Muscle of arm (tissue), 12 donors: Measurements from ENCODE around the gene PRKN. TPM values are rescaled to one million over a fixed set of nuclear protein-coding genes. Genes with fewer than 3 reads are reported as not detected.
"Not testable (repeated sequence)": the region's sequence is repeated elsewhere in the genome, so short reads cannot be mapped to it uniquely, and the experiment has no call there.

Experiments used
- DNase-seq: peaks from one replicate; pipeline ENCODE4 v3.0.0-alpha.2; 2013
- polyA plus RNA-seq, 12 donors: library from polyadenylated mRNA; unstranded; fragments of 120-200 nt; gene quantifications; one replicate each; pipeline ENCODE4 v1.2.1, GENCODE V29; 2013; ENCODE audit not compliant: insufficient read length in 12 of 12

The PRKN gene
- polyA plus RNA-seq, 12 donors = 2.6 to 5.4 (median 3.9) TPM; not detected in 2

DNA sequence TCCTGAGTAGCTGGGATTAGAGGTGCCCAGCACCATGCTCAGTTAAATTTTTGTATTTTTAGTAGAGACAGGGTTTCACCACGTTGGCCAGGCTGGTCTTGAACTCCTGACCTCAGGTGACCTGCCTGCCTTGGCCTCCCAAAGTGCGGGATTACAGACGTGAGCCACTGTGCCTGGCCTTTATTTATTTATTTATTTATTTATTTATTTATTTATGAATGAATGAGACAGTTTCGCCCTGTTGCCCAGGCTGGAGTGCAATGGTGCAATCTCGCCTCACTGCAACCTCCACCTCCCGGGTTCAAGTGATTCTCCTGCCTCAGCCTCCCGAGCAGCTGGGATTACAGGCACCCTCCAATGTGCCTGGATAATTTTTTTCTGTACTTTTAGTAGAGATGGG, 48.7 kb downstream of the PRKN start:
- not testable (repeated sequence) for DNase-seq

DNA sequence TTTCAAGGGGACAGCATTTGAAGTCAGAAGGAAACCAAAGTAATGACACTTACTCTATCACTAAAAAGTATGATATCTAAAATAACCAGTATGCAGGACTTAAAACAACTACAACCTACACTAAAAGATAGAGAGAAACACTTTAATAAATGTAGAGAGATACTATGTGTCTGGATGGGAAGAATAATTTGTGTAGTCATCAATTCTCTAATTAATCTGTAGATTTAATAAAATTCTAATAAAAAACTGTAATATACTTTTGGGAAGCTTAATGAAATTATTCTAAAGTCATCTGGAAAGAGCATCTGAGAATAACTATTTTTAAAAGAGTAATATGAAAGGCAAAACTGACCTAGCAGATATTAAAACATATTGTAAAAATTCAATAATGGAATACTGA, 52.1 kb downstream of the PRKN start:
- DNase-seq = no peak

DNA sequence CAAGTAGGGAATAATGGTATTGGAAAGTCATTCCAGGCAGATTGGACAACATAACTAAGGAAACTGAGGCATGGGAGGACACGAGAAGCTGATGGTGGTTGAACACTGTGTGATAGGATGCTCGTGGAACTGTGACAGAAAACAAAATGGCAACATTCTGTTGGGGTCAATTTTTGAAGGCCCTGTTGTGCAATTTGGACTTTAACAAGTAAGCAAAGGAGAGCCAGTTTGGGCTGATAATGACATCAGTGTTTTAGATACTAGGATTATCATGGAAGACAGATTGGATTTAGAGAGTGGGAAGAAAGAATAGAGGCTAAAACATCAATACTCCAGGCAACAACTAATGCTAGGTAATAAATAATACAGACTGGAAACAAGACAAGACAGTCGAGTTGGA, 53.1 kb downstream of the PRKN start:
- no peak for DNase-seq

DNA sequence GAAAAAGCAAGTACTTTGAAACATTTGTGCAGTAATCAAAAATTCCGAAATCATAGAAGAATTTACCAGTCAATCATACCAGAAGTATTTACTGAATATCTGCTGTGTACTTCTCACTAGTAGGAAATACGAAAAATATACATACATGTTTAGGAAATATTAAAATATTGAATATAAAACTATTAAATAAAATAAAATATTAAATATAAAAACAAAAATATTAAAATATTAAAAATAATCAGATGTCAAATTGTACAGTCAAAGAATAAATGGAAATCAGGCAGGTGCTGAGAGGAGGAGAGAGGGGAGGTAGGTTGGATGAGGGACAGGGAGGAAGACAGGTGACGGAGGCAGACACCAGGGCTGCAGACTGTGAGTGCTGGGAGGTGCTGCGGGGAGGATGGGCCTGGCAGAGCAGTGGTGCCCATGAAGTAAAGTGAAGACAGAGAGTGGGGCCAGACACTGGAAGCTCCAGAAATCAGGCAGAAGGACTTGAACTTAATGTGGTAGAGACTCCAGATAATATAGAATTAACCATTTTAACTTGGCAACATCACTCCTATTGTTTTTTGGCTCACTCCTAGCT, 55.9 kb downstream of the PRKN start:
- DNase-seq = no peak

DNA sequence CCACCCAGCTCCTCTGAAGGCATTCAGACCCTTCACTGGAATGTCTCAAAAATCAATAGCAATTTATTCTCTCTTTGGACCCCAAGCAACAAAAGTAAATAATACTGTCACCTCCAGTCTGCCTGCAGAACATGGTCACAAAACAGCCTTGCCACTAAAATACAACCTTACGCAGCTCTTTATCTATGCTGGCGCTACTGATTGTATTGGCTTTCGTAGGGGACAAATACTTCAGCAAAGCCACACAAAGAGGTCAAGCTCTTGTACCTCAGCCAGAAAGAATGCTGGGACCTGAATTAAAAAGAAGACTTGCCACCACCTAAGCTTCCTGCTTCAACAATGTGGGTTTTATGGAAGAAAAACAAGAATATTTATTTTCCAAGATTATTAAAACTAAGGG, 57.2 kb downstream of the PRKN start:
- no peak for DNase-seq

DNA sequence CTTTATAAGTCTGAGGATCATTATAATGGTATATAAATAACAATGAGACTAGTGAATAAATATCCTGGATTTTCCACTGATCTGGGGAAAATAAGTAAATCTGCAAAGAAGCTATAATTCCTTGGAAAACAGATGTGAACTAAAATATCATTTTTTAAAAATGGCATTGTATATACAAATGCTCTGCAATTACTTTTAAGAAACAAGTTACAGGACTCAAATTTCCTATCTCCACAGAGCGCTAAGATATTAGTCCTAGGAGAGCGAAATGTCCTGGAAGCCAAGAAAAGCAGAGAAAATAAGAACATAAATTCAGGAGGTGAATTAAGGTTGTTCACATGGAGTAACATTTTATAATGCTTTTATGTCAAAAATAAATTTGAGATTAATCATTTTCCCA, 61.3 kb downstream of the PRKN start:
- peak; percentile 30 for DNase-seq

DNA sequence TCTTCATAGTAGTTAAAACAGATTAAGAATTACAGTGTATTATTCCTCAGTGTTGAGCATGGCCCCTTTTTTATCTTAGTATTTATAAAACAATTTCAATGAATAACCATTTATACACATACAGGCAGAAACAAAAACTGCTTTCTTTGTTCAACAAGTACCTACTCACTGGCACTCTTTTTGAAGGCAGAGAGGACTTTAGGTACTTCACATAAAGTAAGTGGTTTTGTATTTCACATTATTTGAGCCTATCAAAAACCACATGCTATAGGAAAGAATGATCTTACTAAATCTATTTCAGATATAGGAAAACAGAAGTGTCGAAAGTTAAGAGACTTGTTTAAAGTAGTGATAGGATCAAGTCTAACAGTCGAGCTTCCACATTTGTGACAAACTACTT, 73.8 kb downstream of the PRKN start:
- no peak for DNase-seq

DNA sequence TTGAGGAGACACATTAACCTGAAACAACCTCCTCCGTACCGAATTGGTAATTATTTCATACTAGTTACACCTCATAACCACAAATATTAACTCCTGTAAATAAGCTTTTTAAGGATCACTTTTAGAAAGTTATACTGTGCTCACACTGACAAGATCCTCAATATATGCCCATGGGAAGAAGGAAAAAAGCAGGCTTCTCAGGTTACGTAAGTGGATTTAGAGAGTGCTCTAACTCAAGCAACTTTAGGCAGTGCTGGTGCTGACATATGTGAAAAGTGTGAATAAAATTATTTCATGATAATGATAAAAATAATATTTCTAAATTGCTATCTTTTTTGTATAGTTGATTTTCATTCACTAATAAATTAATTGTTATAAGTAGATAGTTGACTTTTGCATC, 76.1 kb downstream of the PRKN start:
- DNase-seq = no peak

DNA sequence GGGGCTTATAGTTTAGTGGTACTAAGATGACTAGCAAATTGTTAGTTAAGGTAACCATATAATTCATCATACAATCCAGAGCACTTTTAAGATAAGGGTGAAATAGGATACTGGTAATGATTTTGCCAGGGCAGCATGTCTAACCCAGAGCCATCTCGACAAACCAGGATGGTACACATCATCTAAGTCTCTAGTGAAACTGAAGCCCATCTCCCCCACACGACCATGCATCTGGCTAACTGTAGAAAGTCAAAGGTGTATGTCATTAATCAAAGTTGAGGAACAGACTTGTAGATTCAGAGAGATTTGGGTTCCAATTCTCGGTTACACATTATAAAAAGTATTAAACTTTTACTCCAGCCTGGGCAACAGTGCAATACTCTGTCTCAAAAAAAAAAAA, 78.3 kb downstream of the PRKN start:
- DNase-seq = no peak

DNA sequence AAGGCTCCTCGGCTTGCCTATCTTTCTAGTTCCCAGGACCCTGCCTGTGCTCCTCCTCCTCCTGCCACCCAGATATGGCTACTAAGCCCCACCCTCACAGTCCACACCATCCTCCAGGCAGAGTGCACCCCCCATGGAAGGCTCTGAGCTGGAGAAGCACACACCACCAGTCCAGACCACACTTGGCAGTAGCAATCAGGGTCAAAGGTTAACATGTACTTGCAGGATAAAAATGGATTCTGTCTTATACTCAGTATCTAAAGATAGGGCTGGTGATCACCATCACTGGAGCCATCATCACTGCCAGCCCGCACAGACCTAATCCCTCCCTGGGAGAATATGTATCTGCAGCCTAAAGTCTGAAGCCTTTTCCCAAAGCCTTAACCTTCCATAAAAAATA, 83.4 kb downstream of the PRKN start:
- DNase-seq = no peak

DNA sequence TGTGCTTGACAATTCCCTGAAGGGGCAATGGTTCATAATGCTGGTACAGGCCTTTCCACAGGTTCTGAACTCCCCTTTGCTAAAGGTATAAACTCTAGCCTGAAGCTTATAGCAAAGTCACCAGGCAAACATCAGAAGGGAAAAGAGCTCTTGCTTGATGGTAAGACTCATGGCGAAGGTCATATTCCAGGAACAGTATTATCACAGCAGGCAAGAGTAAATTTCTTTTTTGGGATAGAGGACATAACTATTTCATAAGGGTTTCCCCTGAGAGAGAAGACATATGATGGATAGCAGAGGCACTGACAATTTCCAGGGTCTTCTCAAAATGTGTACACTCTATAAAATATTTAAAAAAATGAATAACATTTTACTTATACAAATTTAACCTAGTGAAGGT, 86.8 kb downstream of the PRKN start:
- no peak for DNase-seq

DNA sequence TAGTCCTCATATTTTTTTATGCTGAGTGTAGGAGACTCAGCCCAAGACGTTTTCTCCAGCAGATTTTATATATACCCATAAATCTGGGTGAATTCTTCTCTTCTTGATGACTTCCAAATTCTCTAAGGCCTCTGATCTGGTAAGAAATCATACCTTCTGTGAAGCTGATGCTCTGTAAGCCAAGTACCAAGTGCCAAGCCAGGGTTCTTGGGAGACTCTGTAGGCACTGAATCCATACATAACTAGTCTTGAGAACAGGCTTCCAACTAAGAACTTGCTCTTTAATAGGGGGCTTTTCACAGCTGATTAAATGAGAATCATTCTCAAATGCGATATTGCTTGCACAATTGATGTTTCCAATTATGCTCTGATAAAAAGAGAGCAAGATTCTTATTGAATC, 87.6 kb downstream of the PRKN start:
- no peak for DNase-seq

DNA sequence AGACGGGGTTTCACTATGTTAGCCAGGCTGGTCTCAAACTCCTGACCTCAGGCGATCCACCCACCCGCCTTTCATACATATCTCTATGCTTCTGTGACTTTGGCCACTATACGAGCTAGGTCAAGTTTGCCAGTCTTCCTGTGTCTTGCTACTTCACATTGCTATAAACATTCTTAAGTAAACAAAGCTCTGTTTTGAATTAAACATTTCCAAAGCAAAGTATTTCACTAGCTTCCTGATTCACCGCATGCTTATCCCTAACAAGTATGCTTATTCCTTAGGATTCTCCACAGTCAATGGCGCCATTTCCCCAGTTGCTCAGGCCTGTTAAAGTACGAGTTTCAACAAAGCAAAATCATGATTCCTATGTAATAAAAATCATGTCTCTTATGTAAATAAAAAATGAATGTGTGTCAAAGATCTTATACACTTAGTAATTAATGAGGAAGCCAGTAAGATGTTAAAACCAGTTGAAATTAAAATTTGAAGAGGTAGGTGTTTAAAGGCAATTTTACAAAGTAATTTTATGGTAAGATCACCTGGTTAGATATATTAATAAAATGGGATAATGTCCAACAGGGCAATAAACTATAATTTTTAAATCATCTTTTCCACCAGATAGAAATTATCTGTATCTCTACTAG, 88.5 kb downstream of the PRKN start:
- no peak for DNase-seq

DNA sequence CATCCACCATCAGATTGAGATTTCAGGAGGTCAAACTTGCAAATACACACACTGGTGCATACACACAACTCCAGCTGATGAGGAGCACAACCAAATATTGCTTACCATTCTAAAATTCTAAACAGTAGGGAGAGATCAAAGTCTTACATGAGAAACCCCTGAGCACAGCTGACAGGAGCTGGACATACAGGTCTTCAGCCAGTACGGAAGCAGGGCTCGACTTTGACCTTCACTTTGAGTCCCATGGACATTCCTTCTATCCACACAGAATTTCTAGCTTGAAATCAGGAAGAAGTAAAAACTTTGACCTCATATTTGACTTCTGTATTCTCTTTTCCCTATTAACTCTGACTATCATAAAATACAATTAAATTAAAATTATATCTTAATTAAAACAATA, 90.2 kb downstream of the PRKN start:
- DNase-seq = no peak

DNA sequence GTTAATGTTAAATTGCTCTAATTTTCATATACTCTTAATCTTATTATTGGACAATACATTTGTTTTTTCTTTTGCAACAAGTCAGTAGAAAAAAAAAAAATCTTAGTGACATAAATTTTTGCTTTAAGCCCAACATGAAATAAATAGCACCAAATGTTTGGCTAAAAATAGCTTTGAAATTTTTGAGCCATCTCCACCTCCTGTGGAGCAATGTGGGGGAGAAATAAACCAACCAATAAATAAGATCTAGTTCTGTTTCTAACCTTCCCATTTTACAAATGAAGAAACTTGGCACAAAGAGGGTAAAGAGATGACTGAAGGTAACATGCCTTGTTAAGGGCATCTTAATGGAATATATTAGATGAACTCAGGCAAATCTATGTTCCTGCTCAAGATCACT, 91.4 kb downstream of the PRKN start:
- DNase-seq = no peak

DNA sequence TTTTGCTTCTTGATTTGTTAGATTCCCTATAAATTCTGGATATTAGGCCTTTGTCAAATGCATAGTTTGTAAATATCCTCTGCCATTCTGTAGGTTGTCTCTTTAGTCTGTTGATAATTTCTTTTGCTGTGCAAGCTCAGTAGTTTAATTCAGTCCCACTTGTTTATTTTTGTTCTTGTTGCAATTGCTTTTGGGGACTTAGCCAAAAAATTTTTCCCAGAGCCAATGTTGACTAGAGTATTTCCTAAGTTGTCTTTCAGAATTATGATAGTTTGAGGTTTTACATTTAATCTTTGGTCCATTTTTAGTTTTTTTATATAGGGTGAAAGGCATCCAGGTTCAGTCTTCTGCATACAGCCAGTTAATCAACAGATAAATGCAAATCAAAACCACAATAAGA, 96.0 kb downstream of the PRKN start:
- DNase-seq = no peak

DNA sequence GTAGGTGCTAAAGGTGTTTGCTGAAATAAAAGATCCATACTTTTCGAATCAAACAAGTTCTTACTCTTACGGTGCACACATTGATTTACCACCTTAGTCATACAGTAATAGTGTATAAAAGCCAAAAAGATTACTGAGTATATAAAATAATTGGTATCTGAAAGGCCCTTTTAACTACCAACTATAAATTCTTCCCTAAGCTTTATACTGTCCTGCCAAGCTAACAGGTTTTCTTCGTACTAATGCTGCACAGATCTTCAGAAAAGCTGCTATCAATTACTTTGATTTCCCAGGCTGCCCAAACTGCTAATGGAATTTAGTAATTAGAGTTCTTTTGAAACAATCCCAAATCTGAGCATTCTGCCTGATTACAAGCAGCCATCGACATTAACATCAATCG, 97.5 kb downstream of the PRKN start:
- DNase-seq = no peak

DNA sequence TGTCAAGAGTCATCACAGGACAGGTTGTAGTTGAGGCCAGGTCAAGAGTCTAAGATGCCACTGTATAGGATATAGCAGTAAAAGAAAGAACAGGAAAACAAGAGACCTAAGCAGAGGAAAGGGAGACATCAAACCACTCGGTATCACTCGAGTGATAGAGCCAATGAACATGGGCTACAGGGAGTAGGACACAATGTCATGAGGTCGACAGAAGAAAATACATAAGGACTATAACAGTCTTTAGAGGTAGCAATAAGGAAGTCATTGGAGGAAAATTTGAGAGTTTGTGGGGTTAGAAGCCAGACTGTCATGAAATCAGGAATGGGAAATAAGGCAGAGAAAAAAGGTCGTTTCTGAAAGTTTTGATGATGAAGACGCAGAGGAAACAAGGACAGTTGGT, 99.7 kb downstream of the PRKN start:
- no peak for DNase-seq

DNA sequence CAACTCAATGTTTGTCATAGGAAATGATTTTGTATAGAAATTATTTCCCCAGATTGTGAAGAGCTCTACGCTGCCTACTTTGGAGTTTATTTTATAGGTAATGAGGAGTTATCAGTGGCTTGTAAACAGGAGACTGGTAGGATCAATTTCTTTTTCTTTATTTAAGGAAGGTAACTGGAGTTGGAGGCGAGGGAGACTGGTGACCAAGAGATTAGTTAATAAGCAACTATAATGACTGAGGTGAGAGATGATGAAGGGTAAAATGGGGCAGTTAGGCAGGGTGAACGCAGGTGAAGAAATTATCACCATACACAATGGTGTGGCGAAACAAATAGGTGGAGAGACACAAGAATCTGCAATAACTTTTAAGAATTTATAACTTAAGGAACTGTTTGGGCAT, 100.2 kb downstream of the PRKN start:
- DNase-seq = no peak

DNA sequence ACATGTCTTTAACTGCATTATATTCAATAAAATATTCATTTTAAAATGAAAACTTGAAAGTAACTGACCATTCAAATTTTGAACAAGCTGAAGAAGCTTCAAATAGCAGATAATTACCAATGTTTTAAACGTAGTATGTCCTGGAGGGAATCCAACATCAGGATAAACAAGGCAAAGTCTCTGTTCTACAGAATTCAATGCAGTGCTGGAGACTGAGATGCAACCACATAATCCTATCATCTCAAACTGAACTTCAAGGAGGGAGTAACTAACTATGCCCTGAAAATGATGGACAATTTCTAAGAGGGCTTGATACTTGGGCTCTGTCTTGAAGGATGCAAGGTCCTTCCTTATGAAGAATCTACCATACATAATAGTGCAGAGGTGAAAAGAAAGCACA, 100.7 kb downstream of the PRKN start:
- DNase-seq = no peak

DNA sequence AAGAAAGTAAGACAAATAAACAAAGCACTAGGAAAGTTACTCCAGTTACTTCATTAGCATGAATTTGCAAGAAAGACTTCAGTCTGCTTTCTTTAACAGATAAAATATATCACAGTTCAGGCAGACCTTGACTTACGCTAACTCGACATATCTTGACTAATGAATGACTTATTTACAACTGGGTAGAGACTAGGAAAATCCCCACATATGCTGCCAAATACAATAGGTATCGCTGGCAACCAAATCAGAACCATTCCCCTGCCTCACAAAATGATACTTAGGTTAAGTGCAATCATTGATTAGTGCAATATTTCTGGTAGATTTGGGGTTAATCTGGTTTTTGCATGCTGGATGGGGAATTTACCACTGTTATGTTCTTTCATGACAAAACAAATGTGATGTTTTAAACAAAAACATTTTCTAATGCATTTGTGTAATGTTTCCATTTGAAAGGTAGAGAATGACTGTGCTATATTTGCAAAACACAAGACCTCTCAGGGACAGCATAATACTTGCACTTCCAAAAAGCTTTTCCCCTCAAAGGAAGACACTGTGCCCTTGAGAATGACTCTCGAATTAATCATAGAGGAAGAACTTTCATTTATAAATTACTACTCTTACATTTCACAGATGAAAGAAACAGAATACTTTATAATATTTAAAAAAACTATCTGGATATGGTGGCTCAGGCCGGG, 101.6 kb downstream of the PRKN start:
- no peak for DNase-seq

DNA sequence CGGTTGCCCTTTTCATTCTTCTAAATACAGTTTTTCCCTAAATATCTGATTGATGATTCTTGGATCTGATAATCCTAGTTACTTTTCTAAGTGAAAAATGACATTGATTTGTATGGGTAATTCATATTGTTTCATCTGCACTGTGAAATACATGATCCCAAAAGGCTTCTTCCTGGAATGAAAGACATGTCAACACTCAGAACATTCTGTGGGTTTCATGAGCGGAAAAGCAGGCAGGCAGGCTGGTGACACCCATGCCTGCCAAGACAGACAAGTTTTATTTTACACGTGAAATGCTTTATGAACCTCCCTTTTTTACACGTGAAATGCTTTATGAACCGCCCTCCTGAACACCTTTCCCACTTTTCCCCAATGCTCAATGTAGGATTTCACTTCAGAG, 105.0 kb downstream of the PRKN start:
- no peak for DNase-seq

DNA sequence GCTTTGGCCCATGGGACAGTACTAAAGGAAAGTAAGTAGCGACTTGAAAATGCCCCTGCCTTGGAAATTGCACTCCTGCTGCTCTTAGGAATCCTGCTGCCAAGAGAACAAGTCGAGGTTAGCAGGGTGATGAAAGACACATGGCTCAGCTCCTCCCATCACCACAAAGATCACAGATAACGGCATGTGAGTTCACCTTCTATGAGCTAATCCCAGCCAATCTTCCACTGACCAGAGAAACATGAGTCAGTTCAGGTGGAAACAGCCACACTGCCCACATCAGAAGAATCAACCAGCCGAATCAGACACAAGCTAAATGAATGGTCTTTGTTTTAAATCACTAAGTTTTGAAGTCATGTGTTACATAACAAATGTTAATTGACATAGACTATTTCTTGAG, 106.3 kb downstream of the PRKN start:
- DNase-seq = no peak

DNA sequence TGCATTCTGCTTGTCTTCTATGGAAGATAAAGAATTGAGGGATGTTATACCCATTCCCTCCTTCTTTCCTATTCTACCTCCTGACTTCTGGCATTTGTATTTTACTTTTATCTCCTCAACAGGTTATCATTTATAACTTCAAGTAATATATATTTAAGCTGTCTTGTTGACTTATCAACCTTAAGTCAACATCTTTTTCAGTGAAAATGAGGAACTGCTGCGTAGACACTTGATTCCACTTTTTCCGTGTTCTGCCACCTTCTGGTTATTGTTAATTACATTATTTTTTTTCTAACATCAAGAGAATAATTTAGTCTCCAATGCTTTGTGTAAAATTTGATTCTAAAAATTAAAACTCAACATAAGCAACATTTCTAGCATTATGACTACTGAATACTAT, 107.5 kb downstream of the PRKN start:
- DNase-seq = no peak
